NCI-H1694 (cell line): ENCODE measurements around the gene ZNF521.
"Not testable (repeated sequence)": the region's sequence is repeated elsewhere in the genome, so short reads cannot be mapped to it uniquely, and the experiment has no call there.

Experiments used
- DNase-seq: peaks from one replicate; lab custom pipeline; 2025; lab: John Stamatoyannopoulos, UW

The ZNF521 gene

DNA sequence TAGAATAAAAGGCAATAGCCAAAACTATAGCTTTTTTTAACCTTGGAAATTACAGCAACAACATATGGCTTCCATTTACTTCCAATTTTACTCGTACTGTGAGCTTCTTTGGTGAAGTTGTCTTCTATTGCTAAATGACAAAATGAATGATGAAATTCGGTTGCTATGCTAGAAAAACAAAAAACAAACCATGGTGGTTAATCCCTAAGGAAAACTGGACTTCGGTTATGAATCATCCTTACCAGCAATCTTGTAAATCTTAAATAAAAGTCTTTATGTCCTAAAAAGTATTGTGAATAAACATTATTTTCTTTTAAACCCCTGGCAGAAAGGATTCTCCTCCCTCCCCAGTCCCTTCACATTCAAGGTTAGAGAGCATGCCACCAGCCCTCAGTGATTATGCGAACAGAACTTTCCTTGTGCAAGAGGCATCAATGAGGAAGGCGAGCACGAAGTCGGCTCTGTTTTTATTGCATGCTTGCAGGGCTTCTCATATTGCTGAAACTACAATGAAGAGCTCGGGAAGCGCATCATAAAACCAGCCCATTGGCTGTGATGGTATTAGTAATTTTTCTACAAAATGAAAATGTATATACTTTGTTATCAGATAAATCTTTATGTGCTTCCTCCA, 62.9 kb downstream of the ZNF521 start:
- no peak for DNase-seq

DNA sequence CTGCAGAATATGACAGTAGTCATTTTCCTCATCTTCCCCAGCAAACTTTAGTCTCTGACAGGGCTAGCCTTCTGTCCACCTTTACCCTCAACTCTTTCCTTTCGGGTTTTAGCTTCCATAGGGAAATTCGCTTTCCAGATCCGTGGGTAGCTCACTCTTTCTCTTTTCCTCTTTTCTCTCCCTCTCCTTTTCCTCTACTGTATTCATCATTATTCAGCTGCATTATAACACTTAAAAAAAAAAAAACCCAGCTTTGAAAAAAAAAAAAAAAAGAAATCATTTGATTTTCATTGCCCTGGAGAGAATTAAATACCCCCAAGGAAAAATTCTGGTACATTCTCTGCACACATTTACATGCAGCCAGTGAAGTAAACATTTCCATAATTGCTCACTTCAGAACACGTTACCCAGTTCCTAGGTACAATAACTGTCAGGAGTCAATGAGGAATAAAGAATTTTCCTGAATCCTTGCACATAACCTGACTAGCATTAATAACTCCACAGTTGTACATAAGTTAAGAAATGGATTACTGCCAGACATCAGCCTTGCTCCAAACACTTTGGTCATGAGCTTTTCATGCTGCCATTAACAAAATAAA, 63.5 kb downstream of the ZNF521 start:
- DNase-seq: no peak

DNA sequence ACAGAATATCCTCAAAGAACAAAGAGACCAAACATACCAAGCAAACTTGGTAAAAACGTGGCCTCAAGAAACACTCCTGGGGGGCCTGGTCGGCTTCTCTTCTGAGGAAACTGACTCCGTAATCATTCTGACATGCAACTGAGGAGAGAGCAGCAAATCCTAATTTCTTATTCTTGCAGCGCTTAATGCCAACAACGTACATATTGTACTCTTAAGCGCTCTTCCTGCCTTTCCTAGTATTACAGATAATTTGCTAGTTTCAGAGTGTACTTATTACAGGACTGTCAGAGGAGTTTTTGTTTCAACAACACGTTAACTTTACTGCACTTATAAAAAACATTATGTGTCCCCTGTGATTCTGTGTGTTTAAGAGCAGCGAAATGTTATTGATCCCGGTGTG, 64.9 kb downstream of the ZNF521 start:
- no peak for DNase-seq

- DNase-seq: no peak
Measured at GRCh38 chr18:25284861-25285550, 67.0 kb downstream of the ZNF521 start.

GRCh38 chr18:25284281-25284680, 67.7 kb downstream of the ZNF521 start:
- no peak for DNase-seq

GRCh38 chr18:25283781-25284180, 68.2 kb downstream of the ZNF521 start:
- DNase-seq: no peak

DNA sequence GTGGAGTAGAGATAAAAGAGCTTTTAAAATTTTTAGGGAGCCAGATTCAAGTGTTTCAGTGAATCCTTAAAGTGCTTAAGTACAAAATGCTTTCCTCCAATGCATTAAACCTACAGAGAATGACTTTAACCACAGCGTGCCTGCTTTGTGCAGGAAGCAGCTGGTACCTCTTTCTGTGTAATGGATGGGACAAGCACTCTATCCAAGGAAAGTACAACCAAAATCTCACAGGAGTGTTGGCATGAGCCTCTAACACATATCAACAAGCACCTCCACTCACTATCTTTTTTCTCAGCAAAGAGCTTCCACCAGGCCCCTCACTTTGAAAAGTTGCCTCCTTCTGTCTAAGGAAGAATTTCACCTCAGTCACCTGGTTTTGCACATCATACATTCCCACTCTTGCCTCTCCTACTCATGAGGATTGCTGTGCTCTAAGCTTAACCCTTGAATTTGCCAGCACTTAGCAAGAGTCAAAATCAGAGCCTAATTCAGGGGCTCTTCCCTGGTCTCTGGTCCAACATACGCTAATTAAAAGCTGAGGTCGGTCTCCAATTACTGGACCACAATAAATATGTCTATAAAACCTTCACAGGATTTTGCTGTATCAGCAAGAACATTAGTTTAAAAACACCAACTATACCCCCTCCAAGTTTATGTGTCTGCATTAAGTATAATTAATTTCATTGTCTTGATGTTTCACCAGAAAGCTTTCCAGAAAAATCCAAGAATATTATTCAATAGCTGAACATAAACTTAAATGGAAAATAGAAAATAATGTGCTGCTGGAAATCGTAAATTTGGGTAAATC, 68.9 kb downstream of the ZNF521 start:
- DNase-seq: no peak

GRCh38 chr18:25282282-25282681, 69.7 kb downstream of the ZNF521 start:
- DNase-seq: no peak

DNA sequence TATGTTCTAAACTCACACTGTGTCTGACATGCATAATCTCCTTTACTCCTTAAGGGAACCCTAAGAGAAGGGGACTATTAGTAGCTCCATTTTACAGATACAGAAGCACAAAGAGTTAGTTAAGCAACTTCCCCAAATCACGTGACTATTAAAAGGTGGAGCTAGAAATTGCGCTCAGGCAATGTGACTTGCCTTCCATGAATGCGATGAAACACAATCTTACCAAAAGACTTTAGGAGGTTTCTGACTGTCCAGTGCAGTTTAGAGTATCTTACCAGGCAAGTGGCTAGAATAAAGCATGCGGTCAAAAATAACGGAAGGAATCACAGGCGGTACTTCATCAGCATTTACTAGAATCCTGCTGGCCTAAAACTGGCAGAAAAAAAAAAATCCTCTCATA, 70.4 kb downstream of the ZNF521 start:
- DNase-seq: no peak

- DNase-seq: peak; percentile 24
Measured at GRCh38 chr18:25279961-25280360, 72.0 kb downstream of the ZNF521 start.

DNA sequence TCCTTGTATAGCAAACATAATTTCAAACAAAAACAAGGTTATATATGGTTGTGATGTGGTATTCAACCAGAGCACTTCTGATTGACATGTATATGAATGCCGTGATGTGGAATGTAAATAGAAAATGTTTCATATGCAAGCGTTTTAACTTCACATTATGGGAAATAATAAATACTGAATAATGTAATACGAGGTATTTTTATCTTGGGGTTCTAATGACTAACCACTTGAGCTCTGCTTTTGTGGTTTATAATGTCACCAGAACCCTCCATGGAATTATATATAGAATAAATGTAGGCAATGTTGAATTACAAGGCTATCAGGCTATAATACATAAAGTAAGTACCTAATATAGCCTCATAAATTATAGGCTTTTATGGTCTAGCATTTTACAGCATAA, 72.4 kb downstream of the ZNF521 start:
- DNase-seq: no peak

GRCh38 chr18:25279133-25279532, 72.8 kb downstream of the ZNF521 start:
- DNase-seq: peak; percentile 23

DNA sequence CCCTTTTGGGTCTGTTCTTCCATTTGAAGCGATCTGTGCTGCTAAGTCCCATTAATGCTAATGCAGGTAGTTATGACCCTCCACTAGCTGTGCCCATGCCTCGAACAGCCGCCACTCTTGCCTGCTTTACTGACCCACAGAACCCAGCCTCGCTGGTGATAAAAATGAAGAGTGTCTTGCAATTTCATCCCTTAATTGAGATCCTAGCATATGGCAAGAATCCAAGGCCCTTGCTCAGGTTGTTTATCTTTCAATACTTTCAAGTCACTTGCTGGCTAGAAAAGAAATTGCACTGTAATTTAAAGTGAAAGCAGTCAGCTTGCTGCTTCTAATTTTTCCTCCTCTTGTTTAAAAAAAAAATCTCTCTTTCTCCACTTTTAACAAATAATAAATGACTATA, 73.6 kb downstream of the ZNF521 start:
- no peak for DNase-seq

GRCh38 chr18:25275412-25276001, 76.5 kb downstream of the ZNF521 start:
- no peak for DNase-seq

- no peak for DNase-seq
Measured at GRCh38 chr18:25274926-25275325, 77.0 kb downstream of the ZNF521 start.

- DNase-seq: not testable (repeated sequence)
Measured at GRCh38 chr18:25266931-25267527, 84.9 kb downstream of the ZNF521 start.

GRCh38 chr18:25262920-25263319, 89.0 kb downstream of the ZNF521 start:
- no peak for DNase-seq

- DNase-seq: no peak
Measured at GRCh38 chr18:25261768-25262167, 90.2 kb downstream of the ZNF521 start.

DNA sequence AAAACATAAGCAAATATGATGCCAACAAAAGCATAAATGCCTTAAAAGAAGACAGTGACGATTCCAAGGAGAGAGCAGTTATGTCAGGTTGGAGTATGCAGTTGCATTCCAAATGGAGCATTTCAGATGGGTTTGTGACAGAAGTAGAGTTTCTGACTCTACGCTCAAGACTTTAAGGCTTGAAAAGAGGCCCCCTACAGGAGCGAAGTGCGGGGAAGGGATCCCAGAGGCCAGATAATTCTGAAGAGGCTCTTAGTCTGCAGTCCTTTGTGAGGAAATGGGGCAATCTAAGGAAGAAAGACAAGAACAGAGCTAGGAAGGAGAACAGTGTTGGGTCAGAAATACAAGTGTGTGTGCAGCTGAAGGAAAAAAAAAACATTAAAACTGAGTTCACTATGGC, 95.5 kb downstream of the ZNF521 start:
- DNase-seq: no peak

- no peak for DNase-seq
Measured at GRCh38 chr18:25253779-25254178, 98.2 kb downstream of the ZNF521 start.

DNA sequence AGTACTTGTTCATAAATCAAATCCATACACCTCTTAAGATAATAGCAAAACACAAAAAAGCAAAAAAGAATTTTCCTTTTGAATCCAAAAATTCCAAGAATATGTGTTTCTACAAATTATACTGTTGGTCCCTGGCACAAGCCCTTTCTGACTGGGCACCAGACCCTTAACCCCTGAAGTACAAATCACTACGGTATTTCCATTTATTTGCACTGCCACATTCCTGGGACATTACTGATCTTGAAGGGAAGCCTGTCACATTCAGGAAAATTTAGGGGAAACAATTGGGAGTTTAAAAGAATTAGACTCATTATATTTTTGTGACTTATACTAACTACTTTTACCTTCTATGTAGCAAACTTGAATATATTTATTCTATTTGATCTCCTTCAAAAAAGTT, 98.8 kb downstream of the ZNF521 start:
- DNase-seq: no peak

DNA sequence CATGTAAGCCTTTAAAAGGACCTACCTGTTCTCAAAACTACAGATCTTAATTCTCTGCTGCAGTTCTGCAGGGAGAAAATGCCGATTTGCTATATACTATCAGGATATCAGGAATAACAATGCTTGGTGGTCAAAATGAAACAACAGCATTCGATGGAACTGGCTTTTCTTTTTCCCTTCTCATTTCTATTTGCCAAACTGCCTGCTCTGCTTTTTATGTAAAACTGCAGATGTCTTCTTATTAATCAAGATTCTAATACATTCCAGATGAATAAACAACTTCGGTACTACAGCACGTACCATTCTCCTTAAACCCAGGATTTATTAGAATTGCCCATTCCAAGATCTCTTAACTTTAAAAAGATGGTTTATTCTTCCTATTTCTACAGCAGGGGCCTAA, 100.9 kb downstream of the ZNF521 start:
- no peak for DNase-seq
